WI38 (cell line): ENCODE measurements around the gene EPN2.

ENCODE experiments used
- H3K4me3 ChIP-seq: 2 replicates; pipeline ENCODE4 v1.5.1; 2011; ENCODE audit warnings: low read depth, mild to moderate bottlenecking, control low read depth, low read length
- TF ChIP-seq, protein P1 (sequence below): IDR thresholded peaks from 2 replicates; pipeline ENCODE4 v1.5.1; 2012; ENCODE audit warnings: low read depth, mild to moderate bottlenecking, control low read depth, low read length

Gene EPN2

GRCh38 chr17:19320876-19321275, 83.7 kb downstream of the EPN2 start:
- TF ChIP-seq, protein P1, sequence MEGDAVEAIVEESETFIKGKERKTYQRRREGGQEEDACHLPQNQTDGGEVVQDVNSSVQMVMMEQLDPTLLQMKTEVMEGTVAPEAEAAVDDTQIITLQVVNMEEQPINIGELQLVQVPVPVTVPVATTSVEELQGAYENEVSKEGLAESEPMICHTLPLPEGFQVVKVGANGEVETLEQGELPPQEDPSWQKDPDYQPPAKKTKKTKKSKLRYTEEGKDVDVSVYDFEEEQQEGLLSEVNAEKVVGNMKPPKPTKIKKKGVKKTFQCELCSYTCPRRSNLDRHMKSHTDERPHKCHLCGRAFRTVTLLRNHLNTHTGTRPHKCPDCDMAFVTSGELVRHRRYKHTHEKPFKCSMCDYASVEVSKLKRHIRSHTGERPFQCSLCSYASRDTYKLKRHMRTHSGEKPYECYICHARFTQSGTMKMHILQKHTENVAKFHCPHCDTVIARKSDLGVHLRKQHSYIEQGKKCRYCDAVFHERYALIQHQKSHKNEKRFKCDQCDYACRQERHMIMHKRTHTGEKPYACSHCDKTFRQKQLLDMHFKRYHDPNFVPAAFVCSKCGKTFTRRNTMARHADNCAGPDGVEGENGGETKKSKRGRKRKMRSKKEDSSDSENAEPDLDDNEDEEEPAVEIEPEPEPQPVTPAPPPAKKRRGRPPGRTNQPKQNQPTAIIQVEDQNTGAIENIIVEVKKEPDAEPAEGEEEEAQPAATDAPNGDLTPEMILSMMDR: no peak

GRCh38 chr17:19321481-19322128, 84.4 kb downstream of the EPN2 start:
- TF ChIP-seq, protein P1: no peak
- no peak overlapping the region for H3K4me3 ChIP-seq

More at GRCh38 chr17:19320876-19321275, 83.7 kb downstream of the EPN2 start:
- H3K4me3 ChIP-seq: no peak overlapping the region

DNA sequence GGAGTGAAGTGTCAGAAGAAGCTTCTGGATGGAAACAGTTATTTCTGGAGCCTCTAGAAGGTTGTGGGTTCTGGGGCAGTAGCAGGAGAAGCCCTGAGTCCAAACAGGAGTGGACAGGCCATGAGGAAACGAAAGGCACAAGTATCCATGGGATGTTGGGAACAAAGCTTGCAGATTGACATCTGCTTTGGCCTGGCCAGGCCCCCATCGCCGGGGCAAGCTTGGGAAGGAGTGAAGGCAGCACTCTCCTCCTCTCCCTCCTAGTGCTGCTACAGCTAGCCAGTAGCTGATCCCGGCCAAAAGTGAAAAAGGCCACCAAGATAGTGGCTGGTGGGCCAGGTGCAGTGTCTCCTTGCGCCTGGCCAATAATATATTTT, 85.0 kb downstream of the EPN2 start:
- no peak overlapping the region for H3K4me3 ChIP-seq
- TF ChIP-seq, protein P1: no peak

DNA sequence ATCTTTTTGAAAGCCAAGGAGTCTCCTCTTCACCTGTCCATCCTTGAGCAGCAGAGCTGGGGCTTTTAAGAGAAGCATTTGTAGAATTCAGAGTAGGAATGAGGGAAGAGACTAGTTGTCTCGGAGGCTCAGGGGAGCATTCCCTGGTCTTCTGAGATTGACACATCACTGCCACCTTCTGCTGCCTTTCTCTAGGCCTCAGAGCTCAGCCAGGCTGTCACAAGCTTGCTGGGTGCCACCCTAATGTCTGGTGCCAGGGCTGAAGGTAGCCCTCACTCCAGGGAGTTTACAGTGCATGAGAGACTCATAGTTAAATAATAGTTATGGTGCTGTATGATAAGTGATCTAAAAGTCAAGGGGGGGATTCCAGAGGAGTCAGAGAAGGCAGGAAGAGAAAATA, 85.7 kb downstream of the EPN2 start:
- no peak overlapping the region for H3K4me3 ChIP-seq
- TF ChIP-seq, protein P1: no peak

DNA sequence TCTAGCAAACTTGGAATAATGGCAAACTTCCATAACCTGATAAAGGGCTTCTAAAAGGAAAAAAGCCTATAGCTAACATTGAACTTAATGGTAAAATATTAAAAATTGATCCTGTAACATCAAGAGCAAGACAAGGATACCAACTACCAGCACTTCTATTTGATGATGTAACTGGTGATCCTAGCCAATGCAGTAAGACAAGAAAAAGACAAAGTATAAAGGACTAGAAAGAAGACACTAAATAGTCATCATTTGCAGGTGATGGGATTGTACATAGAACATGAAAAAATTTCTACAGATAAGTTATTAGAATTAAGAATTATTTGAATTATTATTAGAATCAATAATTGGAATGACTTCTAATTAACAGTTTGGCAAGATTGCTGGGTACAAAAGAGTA, 88.4 kb downstream of the EPN2 start:
- TF ChIP-seq, protein P1: no peak

DNA sequence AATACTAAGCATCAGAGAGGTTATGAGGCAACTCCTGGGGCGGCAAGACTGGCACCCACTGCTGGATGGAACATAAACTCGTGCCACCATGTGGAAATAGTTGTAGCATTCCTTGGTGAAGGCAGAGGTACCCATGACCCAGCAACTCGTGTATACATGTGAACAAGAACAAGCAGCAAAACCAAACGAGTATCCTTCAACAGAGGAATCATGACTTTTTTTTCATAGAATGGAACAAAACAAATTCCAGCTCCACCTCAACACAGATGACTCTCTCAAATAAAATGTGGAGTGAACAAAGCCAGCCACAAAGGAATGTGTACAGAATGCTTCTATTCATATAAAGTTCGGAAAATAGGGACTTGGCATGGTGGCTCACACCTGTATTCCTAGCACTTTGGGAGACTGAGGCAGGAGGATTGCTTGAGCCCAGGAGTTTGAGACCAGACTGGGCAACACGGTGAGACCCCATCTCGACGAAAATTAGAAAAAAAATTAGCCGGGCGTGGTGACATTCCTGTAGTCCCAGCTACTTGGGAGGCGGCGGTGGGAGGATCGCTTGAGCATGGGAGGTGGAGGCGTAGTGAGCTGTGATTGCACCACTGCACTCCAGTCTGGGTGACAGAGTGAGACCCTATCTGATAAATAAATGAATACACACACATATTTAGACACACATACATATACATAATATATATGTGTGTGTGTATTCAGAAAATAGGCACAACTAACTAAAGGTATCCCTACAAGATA, 90.0 kb downstream of the EPN2 start:
- TF ChIP-seq, protein P1: no peak

More for the DNA sequence above, 88.4 kb downstream of the EPN2 start:
- H3K4me3 ChIP-seq: no peak overlapping the region

DNA sequence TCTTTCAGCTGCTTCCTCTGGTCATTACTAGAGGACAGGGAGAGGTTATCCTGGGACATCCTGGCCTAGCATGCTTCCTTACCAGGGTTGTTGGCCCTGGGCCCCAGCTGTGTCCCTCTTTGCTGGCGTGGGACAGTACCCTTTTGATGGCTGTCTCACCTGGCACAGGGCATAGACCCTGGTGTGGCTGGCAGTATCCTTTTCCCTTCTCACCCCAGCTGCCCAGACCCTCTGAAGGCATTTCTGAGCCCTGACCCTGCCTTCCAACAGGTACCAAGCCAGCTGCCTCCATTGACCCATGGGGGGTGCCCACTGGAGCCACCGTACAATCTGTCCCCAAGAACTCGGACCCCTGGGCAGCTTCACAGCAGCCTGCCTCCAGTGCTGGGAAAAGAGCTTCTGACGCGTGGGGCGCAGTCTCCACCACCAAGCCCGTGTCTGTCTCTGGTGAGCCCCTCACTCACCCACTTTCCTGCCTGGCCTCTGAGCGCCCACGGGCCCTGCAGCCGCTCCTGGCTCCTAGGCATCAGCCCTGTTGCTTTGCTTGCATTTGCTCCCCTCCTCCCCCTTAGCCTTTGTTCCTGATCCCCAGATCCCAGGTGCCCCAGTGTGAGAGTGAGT, 91.4 kb downstream of the EPN2 start:
- TF ChIP-seq, protein P1: no peak
- H3K4me3 ChIP-seq: no peak overlapping the region

More for the DNA sequence above, 90.0 kb downstream of the EPN2 start:
- H3K4me3 ChIP-seq: no peak overlapping the region
